ENCODE measurements around the gene FOXQ1.
"Not testable (repeated sequence)": the region's sequence is repeated elsewhere in the genome, so short reads cannot be mapped to it uniquely, and the experiment has no call there.

The FOXQ1 gene

DNA sequence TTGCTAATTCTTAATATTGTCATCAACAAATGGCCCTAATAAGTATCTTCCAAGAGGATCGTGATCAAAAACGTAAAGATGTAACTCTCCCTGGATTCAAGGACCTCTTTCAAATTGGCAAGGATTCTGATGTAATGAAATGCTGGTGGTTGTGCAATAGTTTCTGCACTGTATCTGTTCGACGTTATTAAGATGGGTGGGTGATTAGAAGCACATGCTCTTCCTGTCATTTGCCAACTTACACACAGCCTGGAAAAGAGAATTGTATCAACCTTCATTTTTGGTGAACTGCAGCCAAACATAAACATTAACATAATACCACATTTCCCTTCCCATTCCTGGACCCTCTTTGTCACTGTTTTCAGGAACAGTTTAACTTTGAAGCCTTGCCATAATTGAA, 9.8 kb downstream of the FOXQ1 start:
- no peak for DNase-seq (ENCODE audit: low read depth in 2 of 2, low spot score in 1 of 2)

DNA sequence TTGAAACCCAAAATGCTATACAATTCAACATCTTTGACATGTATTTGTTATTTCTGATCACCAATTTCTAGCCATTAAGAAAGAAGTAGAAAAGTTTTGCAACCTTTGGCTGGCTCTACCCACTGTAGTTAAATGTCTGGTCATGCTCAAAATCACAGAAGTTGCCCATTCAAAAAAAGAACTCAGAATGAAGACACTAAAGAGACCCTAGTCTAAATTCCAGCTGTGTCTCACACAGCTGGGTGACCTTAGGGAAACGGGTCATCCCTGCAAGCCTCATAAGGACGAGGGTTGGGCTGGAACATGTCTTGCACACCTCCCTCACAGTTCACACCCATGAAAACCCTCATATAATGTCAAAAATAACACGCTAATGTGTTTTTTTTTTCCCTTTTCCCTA, 10.3 kb downstream of the FOXQ1 start:
- DNase-seq (ENCODE audit: low read depth in 2 of 2, low spot score in 1 of 2) = no peak

GRCh38 chr6:1322696-1323219, 10.9 kb downstream of the FOXQ1 start:
- no peak for DNase-seq (ENCODE audit: low read depth in 2 of 2, low spot score in 1 of 2)

DNA sequence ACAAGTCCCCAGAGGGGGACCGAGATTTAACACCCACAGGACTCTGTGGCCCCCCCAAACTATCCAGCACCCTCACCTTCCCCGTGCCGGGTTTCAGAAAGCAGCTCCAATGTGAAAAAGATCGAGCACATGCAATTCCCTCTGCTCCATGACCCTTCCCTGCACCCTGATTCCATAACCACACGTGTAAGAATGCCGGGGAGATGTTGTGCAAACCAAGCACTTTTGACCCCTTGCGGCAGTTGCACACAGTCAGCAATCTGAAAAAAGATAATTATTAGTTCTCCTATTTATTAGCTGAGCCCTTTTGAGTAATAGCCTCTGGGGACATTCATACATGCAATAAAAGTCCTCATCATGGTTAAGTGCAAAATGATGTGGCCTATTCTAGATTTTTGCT, 13.0 kb downstream of the FOXQ1 start:
- no peak for DNase-seq (ENCODE audit: low read depth in 2 of 2, low spot score in 1 of 2)

- DNase-seq (ENCODE audit: low read depth in 2 of 2, low spot score in 1 of 2) = no peak
Measured at GRCh38 chr6:1325461-1326309, 13.8 kb downstream of the FOXQ1 start.

GRCh38 chr6:1326535-1327121, 14.7 kb downstream of the FOXQ1 start:
- no peak for DNase-seq (ENCODE audit: low read depth in 2 of 2, low spot score in 1 of 2)

GRCh38 chr6:1327630-1328029, 15.7 kb downstream of the FOXQ1 start:
- no peak for DNase-seq (ENCODE audit: low read depth in 2 of 2, low spot score in 1 of 2)

GRCh38 chr6:1328129-1328800, 16.4 kb downstream of the FOXQ1 start:
- DNase-seq (ENCODE audit: low read depth in 2 of 2, low spot score in 1 of 2) = no peak

DNA sequence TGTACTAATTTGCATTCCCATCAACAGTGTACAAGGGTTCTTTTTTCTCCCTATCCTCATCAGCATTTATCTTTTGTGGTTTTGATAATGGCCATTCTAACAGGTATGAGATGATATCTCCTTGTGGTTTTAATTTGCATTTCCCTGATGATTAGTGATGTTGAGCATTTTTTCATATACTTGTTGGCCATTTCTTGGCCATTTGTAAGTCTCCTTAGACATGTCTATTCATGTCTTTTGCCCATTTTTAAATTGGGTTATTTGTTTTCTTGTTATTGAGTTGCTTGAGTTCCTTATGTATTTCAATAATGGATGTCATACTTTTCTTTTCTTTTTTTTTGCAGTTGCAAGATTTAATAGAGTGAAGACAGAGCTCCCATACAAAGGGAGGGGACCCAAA, 17.8 kb downstream of the FOXQ1 start:
- no peak for DNase-seq (ENCODE audit: low read depth in 2 of 2, low spot score in 1 of 2)

DNA sequence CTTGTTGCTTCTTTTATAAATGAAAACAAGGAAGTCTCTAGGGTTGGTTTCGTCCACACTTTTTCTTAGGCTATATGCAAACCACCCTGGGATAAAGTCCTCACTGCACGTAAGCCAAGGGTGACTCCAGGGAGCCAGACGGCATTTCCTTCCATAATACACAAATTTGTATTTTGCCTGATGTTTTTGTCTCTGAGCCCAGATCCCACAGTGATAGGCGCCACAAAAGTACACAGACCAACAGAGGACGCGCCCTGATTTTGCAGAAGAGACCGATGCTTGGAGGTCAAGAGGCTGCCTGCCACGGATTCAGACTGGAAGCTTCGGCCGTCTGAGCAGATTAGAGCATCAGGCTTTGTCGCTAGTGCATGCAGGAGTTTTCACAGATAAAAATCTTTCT, 22.8 kb downstream of the FOXQ1 start:
- no peak for DNase-seq (ENCODE audit: low read depth in 2 of 2, low spot score in 1 of 2)

DNA sequence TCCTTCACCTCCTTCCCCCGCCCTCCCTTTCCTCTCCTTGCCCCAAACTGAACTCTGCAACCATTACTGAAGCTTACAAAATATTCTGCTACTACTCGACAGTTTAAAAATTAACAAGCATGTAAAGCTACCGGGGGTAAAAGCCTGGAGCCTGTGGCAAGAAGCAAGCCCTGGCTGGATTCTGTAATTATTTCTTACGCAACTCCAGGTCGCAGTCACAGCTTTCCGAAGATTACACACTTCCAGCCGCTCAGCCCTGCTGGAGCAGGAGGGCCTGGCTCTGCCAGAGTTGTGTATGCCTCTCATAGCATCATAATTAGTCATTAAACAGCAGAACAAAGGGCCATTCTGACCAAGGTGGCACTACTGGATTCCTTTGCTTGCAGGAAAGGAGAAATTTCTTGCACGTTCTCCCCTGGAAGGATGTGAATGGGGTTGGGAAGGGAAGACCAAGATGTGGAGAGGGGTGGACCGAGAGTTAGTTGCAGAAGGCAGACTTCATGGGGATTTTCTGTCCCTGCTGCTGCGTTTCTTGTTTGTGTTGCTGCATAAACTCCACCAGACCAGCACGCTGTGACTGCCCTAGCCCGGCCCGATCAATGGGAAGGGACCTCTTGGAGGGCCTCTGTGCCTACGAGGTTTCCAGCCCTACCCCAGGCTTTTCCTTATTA, 23.6 kb downstream of the FOXQ1 start:
- no peak for DNase-seq (ENCODE audit: low read depth in 2 of 2, low spot score in 1 of 2)

DNA sequence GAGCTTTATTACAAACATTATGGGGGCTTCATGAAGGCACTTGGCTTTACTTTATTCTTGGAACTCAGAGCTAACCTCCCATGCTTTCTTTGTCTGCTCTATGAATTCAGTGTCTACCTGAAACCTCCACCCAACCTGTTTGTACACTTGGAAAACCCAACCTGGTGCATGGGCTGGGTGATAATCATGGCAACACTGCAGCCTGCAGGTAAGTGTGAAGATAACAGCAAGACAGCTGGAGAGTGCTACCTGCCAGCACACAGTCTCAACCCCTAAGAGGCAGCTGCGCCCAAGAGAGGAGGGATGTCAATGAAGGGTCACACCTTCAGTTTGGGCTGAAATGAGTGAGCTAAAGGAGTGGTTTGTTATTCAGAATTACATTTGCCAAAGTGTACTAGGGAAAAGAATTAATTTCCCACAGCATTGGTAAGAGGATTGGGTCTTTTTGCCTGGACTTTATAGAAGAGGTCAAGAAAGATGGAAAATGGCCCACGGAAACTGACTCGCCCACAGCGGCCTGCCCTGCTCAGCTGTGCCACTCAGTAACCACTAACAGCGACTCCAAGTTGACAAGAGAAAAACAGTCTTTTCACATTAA, 24.4 kb downstream of the FOXQ1 start:
- DNase-seq (ENCODE audit: low read depth in 2 of 2, low spot score in 1 of 2) = no peak

GRCh38 chr6:1337791-1338190, 25.9 kb downstream of the FOXQ1 start:
- DNase-seq (ENCODE audit: low read depth in 2 of 2, low spot score in 1 of 2) = no peak

GRCh38 chr6:1346101-1346500, 34.2 kb downstream of the FOXQ1 start:
- no peak for DNase-seq (ENCODE audit: low read depth in 2 of 2, low spot score in 1 of 2)

DNA sequence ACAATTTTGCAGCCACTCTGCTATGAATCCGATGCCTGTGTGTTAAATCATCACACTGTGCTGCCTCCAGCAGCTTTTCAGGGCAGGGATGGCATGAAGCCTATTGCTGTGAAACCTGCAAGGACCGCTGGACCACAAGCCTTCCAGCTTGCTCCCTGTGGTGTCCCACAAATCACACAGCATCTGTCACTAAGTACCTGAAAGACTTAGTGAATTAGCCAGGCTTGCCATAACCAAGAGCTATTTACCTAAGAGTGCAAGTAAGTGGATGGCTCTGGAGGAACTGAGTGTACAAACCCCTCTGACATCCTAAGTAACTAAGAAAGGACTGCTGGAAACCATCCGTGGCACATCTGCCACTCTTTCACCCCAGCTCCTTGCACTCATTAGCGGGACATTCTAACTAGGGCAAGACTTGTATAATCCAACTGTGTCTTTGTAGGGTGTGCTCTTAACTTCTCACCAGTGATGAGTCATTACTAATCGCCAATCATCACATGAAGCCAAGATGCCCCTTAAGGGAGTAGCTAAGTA, 34.7 kb downstream of the FOXQ1 start:
- no peak for DNase-seq (ENCODE audit: low read depth in 2 of 2, low spot score in 1 of 2)

- no peak for DNase-seq (ENCODE audit: low read depth in 2 of 2, low spot score in 1 of 2)
Measured at GRCh38 chr6:1347161-1347560, 35.3 kb downstream of the FOXQ1 start.

DNA sequence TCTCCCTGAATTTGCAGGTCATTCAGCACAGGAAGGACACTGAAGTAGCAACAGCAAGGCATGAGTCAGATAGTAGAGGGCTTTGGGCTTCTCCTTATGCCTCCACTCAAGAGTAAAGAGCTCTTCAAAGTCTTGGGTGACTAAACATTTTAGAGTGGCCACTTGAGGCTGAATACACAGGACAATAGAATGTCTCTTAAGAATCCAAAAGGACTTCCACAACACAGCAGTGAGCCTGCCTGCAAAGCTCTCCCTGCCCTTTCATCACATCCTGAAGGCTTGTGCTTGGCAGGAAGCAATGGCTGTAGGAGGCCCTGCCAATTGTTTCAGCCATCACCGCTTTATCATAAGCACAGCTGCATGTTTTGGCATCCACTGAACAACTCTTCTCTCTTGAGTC, 36.8 kb downstream of the FOXQ1 start:
- no peak for DNase-seq (ENCODE audit: low read depth in 2 of 2, low spot score in 1 of 2)

DNA sequence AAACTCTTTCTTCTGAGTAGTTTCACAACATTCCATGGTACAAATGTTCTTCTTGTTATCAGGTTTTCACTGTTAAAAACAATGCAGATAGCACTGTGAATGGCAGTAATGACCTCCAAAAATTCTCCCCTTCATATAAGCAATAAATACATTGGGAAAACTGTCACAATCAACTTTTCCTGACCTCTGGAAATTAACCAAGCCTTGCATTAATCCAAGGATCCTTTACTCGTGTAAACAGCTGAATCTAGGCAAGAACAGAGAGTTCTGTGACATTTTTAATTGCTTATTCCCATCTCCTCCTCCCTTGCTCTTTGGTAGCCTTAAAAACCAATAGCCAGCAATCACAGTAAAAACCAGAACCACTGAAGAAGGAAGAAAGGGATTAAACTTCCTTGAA, 37.8 kb downstream of the FOXQ1 start:
- no peak for DNase-seq (ENCODE audit: low read depth in 2 of 2, low spot score in 1 of 2)

GRCh38 chr6:1351381-1352008, 39.6 kb downstream of the FOXQ1 start:
- no peak for DNase-seq (ENCODE audit: low read depth in 2 of 2, low spot score in 1 of 2)

GRCh38 chr6:1355068-1355467, 43.2 kb downstream of the FOXQ1 start:
- DNase-seq (ENCODE audit: low read depth in 2 of 2, low spot score in 1 of 2) = not testable (repeated sequence)
